Cardiac fibroblast (primary cell): Measurements from ENCODE around the gene DSC3.
"Not testable (repeated sequence)": the region's sequence is repeated elsewhere in the genome, so short reads cannot be mapped to it uniquely, and the experiment has no call there.

ENCODE experiments used
- DNase-seq, 2 donors: peaks; one replicate each; pipeline versions ENCODE4 v3.0.0 to v3.0.0-alpha.2; 2010; ENCODE audit warnings: low read depth in 2 of 2
- H3K4me3 ChIP-seq, 2 donors: replicated peaks in 1 of 2; 1 replicate in 1 of 2; 2 replicates in 1 of 2; pipeline ENCODE4 v1.5.1; 2011; ENCODE audit warnings: low read depth in 2 of 2, low read length in 2 of 2, mild to moderate bottlenecking in 2 of 2, moderate library complexity in 1 of 2
- CTCF ChIP-seq: IDR thresholded peaks from one replicate; pipeline ENCODE4 v1.5.1; 2011; ENCODE audit warnings: low read depth, mild to moderate bottlenecking, low read length, inconsistent platforms

Gene DSC3

GRCh38 chr18:31034541-31034940, 8.0 kb downstream of the DSC3 start:
- H3K4me3 ChIP-seq, result no peak overlapping the region
- DNase-seq, result no peak
- TF ChIP-seq CTCF, result no peak

GRCh38 chr18:31030574-31031278, 11.8 kb downstream of the DSC3 start:
- TF ChIP-seq CTCF, result no peak
- H3K4me3 ChIP-seq, result no peak overlapping the region
- no peak for DNase-seq

GRCh38 chr18:31015715-31016434, 26.7 kb downstream of the DSC3 start:
- no peak overlapping the region for H3K4me3 ChIP-seq
- no peak for TF ChIP-seq CTCF
- DNase-seq, result no peak

GRCh38 chr18:31011455-31011854, 31.1 kb downstream of the DSC3 start:
- not testable (repeated sequence) for H3K4me3 ChIP-seq
- peak; percentile 34 to 55 for DNase-seq

GRCh38 chr18:31010601-31011000, 31.9 kb downstream of the DSC3 start:
- TF ChIP-seq CTCF, result no peak
- no peak overlapping the region for H3K4me3 ChIP-seq
- DNase-seq, result no peak

GRCh38 chr18:30999887-31000628, 42.5 kb downstream of the DSC3 start:
- no peak for TF ChIP-seq CTCF
- no peak for DNase-seq
- no peak overlapping the region for H3K4me3 ChIP-seq

- peak in 1 of 2 donors; percentile 2 for DNase-seq
These were observed 43.4 kb downstream of the DSC3 start for GRCh38 chr18:30999186-30999585.

More at GRCh38 chr18:30999186-30999585, 43.4 kb downstream of the DSC3 start:
- no peak for TF ChIP-seq CTCF
- no peak overlapping the region for H3K4me3 ChIP-seq
